Heart right ventricle (tissue), 16 donors: ENCODE measurements around the gene DNAAF1. TPM values are rescaled to one million over a fixed set of nuclear protein-coding genes. Genes with fewer than 3 reads are reported as not detected.

Experiments
- ATAC-seq, 8 donors: fragments of 200-7000 bp; cut with Tn5 transposase; one replicate each; pipeline ENCODE4 v1.9.1; 2020; ENCODE audit warnings: mild to moderate bottlenecking in 8 of 8, moderate library complexity in 8 of 8, moderate number of reproducible peaks in 1 of 8
- DNase-seq, 2 donors: peaks; one replicate each; pipeline ENCODE4 v3.0.0-alpha.2; 2020
- H3K27ac ChIP-seq, 10 donors: fragments of 200-600 bp; sonication (generic) in 2 of 10; one replicate each; pipeline versions ENCODE4 v1.5.0 to v1.8.0; 2020 to 2022; ENCODE audit warnings: mild to moderate bottlenecking in 3 of 10
- H3K27me3 ChIP-seq, 7 donors: fragments of 200-600 bp; one replicate each; pipeline ENCODE4 v1.8.0; 2021 to 2022; ENCODE audit warnings: mild to moderate bottlenecking in 2 of 7
- H3K36me3 ChIP-seq, 9 donors: fragments of 200-600 bp; sonication (generic) in 1 of 9; one replicate each; pipeline versions ENCODE4 v1.5.0 to v1.8.0; 2020 to 2022; ENCODE audit warnings: mild to moderate bottlenecking in 2 of 9
- H3K4me1 ChIP-seq, 9 donors: fragments of 200-600 bp; sonication (generic) in 1 of 9; one replicate each; pipeline versions ENCODE4 v1.5.0 to v1.8.0; 2020 to 2022; ENCODE audit warnings: mild to moderate bottlenecking in 4 of 9
- H3K4me3 ChIP-seq, 10 donors: fragments of 200-600 bp; sonication (generic) in 2 of 10; one replicate each; pipeline versions ENCODE4 v1.5.0 to v1.8.0; 2020 to 2022; ENCODE audit warnings: mild to moderate bottlenecking in 7 of 10, moderate library complexity in 2 of 10
- H3K9me3 ChIP-seq, 11 donors: fragments of 200-600 bp in 10 of 11; sonication (generic) in 2 of 11; one replicate each; pipeline versions ENCODE4 v1.5.0 to v1.8.0; 2013 to 2022; ENCODE audit warnings: mild to moderate bottlenecking in 2 of 11, control low read depth in 1 of 11, moderate library complexity in 1 of 11
- CTCF ChIP-seq, 9 donors: fragments of 200-600 bp; sonication (generic) in 2 of 9; IDR thresholded peaks; one replicate each; pipeline versions ENCODE4 v1.5.0 to v1.8.0; 2021 to 2022; ENCODE audit warnings: antibody characterized with exemption in 9 of 9, mild to moderate bottlenecking in 5 of 9, moderate library complexity in 1 of 9
- WGBS, 2 donors: extraction: QIAGEN DNeasy Blood & Tissue Kit; methylation state at CpG; one replicate each; pipeline ENCODE4 v1.1.7; 2013; ENCODE audit warnings: inconsistent platforms in 1 of 2; 5-methylcytosine and 5-hydroxymethylcytosine counted together
- intact Hi-C, 10 donors: fragments of 100-400 bp; cut with DNase I; formaldehyde crosslinking; loops; one replicate each; pipeline versions ENCODE4 v1.11.1 to v1.14.2; 2022
- polyA plus RNA-seq, 2 donors: library from polyadenylated mRNA; stranded (reverse); fragments of 200-250 nt; gene quantifications; one replicate each; pipeline ENCODE4 v1.2.3, GENCODE V29; 2013
- total RNA-seq, 10 donors: library from RNA; stranded (reverse); fragmentation: NEBNext Ultra II Directional in 3 of 10; extraction: Animal tissue kit (Norgen Biotek cat#: 25700) in 3 of 10; gene quantifications; one replicate each; pipeline versions ENCODE4 v1.2.1 to v1.2.4, GENCODE V29; 2021 to 2023
- donor health status: Arrhythmogenic right ventricular cardiomyopathy.
- donor health status: ischemic (EF 13 %, LVEDD 7.1; RV severe dilation, severe dysfunction).
- donor health status: healthy with polysubstance abuse.
- donor health status: DM: no; HTN: yes; CAD: no.
- donor health status: DM: no; HTN: no; CAD: no.
- donor health status: ischemic (EF 25% LVEDD 6.9; RV normal size, moderate dysfunction).
- donor health status: ischemic (EF 25% LVEDD 5.7; RV mildly dilated, moderate dysfunction).
- donor health status: healthy.
- donor health status: DM: yes; HTN: yes; CAD: no.
- donor health status: Ischemic cardiomyopathy.
- donor health status: ischemic (EF 35%, LVEDD 5.7; RV mildly dilated, moderate dysfunction).
- donor health status: nonischemic (EF 11% LVEDD 7.7; RV severe dilation, severe dysfunction).
- donor health status: DM: yes; HTN: yes; CAD: no.
- donor health status: PGD.
- donor health status: ischemic (EF 29% LVEDD 5.4; RV normal size, mild dysfunction).
- donor health status: nonischemic (EF 23%, LVEDD 6.1; RV moderate dilation, normal function).

The DNAAF1 gene
- total and polyA plus RNA-seq, 12 donors, result 0.23 to 2.6 (median 0.33) TPM; not detected in 7

GRCh38 chr16:84155771-84156170, 10.7 kb downstream of the DNAAF1 start:
- Histone ChIP-seq H3K4me3 (no peak overlapping the region), H3K36me3 (no peaks in the 10 kb centered on the region), H3K9me3 (no peaks in the 10 kb centered on the region), H3K27ac (no peak overlapping the region), H3K27me3 (peaks cover 0 to 39% (median 7%) of the 10 kb centered on the region in 7 donors), H3K4me1 (no peaks in the 10 kb centered on the region)
- intact Hi-C loops, result no loop called here
- no peak for ATAC-seq
- TF ChIP-seq CTCF (IDR thresholded peaks at IDR 0.05), result no peak
- WGBS, 2 donors, result 89% methylated on average over 6 of the region's 6 CpGs
- no peak for DNase-seq

DNA sequence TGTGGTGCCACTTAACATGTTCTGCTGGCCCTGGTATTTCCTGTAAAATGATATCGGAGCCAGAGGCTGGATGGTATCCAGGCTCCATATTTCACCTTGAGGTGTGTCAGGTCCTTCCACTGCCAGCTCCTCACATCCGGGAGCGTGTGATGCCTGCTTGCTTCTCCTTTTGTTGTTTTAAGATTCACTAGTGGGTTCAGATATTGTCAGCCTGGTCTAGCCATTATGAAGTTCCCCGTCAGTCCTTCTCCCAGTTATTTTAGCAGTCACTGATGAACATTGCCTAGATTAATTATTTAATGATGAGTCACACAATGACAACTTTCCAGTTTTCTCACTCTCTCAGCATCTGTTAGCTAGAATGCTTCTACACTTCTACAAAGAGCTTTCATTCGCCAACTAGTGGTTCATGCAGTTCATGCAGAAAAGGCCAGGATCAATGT, 11.3 kb downstream of the DNAAF1 start:
- intact Hi-C loops, result no loop called here
- WGBS, 2 donors, result 64 to 74% methylated on average over 5 of the region's 5 CpGs
- peaks cover 0 to 40% (median 7%) of the 10 kb centered on the region in 7 donors for H3K27me3 ChIP-seq
- no peaks in the 10 kb centered on the region for H3K9me3 ChIP-seq
- ATAC-seq (no peak), DNase-seq (no peak)
- H3K4me3 ChIP-seq, result no peak overlapping the region
- no peak overlapping the region for H3K27ac ChIP-seq
- H3K4me1 ChIP-seq, result no peaks in the 10 kb centered on the region
- no peaks in the 10 kb centered on the region for H3K36me3 ChIP-seq
- TF ChIP-seq CTCF (IDR thresholded peaks at IDR 0.05), result peak in 1 of 9 donors; percentile 20

GRCh38 chr16:84159007-84159406, 13.9 kb downstream of the DNAAF1 start:
- Histone ChIP-seq H3K27ac (no peak overlapping the region), H3K4me3 (no peak overlapping the region), H3K27me3 (peaks cover 0 to 40% (median 7%) of the 10 kb centered on the region in 7 donors), H3K4me1 (no peaks in the 10 kb centered on the region), H3K36me3 (no peaks in the 10 kb centered on the region), H3K9me3 (no peaks in the 10 kb centered on the region)
- intact Hi-C loops, result no loop called here
- 31 to 34% methylated on average over 9 of the region's 9 CpGs for WGBS, 2 donors
- ATAC-seq, result no peak
- no peak for TF ChIP-seq CTCF (IDR thresholded peaks at IDR 0.05)
- no peak for DNase-seq

DNA sequence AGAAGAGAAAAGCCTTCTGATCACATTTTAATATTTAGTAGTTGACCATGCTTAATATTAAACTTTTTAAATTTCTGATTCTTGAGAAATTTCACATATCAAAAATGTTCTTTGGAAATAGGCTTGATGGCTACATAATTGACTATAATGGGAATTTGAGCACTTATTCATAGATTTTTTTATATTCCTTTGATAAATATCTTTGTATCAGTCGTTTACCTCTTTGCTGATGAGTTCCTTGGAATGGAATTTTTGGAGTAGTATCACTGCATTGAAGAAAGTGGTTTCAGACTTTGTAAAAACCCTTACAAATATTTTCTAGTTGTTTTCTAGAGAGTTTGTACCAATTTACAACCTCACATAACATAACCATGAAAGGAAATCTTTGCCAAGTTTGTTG, 14.7 kb downstream of the DNAAF1 start:
- no peak overlapping the region for H3K4me3 ChIP-seq
- 59 to 69% methylated on average over 1 of the region's 1 CpG for WGBS, 2 donors
- H3K36me3 ChIP-seq, result no peaks in the 10 kb centered on the region
- no peak for TF ChIP-seq CTCF (IDR thresholded peaks at IDR 0.05)
- DNase-seq (no peak), ATAC-seq (no peak)
- intact Hi-C loops, result no loop called here
- H3K4me1 ChIP-seq, result no peaks in the 10 kb centered on the region
- peaks cover 0 to 40% (median 7%) of the 10 kb centered on the region in 7 donors for H3K27me3 ChIP-seq
- H3K27ac ChIP-seq, result no peak overlapping the region
- no peaks in the 10 kb centered on the region for H3K9me3 ChIP-seq
